HepG2 (cell line): Measurements from ENCODE around the gene OR1I1. TPM values are rescaled to one million over a fixed set of nuclear protein-coding genes. Genes with fewer than 3 reads are reported as not detected.

Experiments
- ATAC-seq: fragments of 200-7000 bp; cut with Tn5 transposase; 3 replicates; pipeline ENCODE4 v1.9.1; 2020; ENCODE audit warnings: mild to moderate bottlenecking, moderate library complexity
- BruUV-seq: library from RNA; stranded (reverse); fragments of 400-500 nt; replicated peaks from 2 replicates; lab custom pipeline; 2021; lab: Mats Ljungman, UMichigan
- CTCF ChIA-PET: fragments of 300-600 bp; formaldehyde crosslinking; extraction: SDS; loops from one replicate; lab custom pipeline; 2021; ENCODE audit warnings: low total read pairs, inconsistent platforms, low intra/inter-chr PET ratio; lab: Yijun Ruan, JAX
- POLR2A ChIA-PET: fragments of 350-600 bp; sonication (Branson Sonifier 250); formaldehyde crosslinking; loops from one replicate; lab custom pipeline; 2020; ENCODE audit warnings: antibody characterized with exemption, inconsistent platforms; lab: Yijun Ruan, JAX
- DNase-seq: peaks from one replicate; pipeline ENCODE4 v3.0.0-alpha.2; 2015; ENCODE audit warnings: low spot score
- FAIRE-seq: peaks from 3 replicates; lab custom pipeline; 2011; peaks lifted over from hg19 to GRCh38; lab: Jason Lieb, UNC
- H2AFZ ChIP-seq: one replicate; pipeline ENCODE4 v1.6.1; 2011; ENCODE audit warnings: low read length, inconsistent platforms
- H3K27ac ChIP-seq: fragments of 300-600 bp; 3 replicates; pipeline ENCODE4 v1.8.0; 2011; ENCODE audit warnings: mixed run types, mild to moderate bottlenecking, mixed read lengths, low read length, inconsistent platforms; ENCODE audit not compliant: insufficient read depth; ENCODE audit errors: extremely low read length
- H3K27me3 ChIP-seq, 2 experiments: fragments of 200-600 bp in 1 of 2; 2 replicates in 1 of 2; 3 replicates in 1 of 2; pipeline versions ENCODE4 v1.6.0 to v1.8.0; 2011; ENCODE audit warnings: low read length in 2 of 2, mild to moderate bottlenecking in 2 of 2, moderate library complexity in 2 of 2, inconsistent platforms in 1 of 2; ENCODE audit not compliant: insufficient read depth in 2 of 2, control insufficient read depth in 1 of 2
- H3K36me3 ChIP-seq, 2 experiments: fragments of 200-600 bp in 1 of 2; replicated peaks in 1 of 2; 2 replicates in 1 of 2; 3 replicates in 1 of 2; pipeline versions ENCODE4 v1.5.1 to v1.8.0; 2011; ENCODE audit warnings: low read length in 2 of 2, inconsistent platforms in 1 of 2; ENCODE audit not compliant: insufficient read depth in 2 of 2, control insufficient read depth in 1 of 2
- H3K4me1 ChIP-seq: 2 replicates; pipeline ENCODE4 v1.5.1; 2012; ENCODE audit warnings: low read length, inconsistent platforms; ENCODE audit not compliant: insufficient read depth
- H3K4me2 ChIP-seq: 2 replicates; pipeline ENCODE4 v1.6.0; 2011; ENCODE audit warnings: low read depth, low read length, inconsistent platforms
- H3K4me3 ChIP-seq, 3 experiments: fragments of 200-600 bp in 1 of 3; sonication (generic), shearing (Covaris generic) in 1 of 3; replicated peaks in 1 of 3; 2 replicates each; pipeline ENCODE4 v1.5.1; 2011 to 2016; ENCODE audit warnings: low read length in 3 of 3, inconsistent platforms in 2 of 3, low read depth in 2 of 3, mild to moderate bottlenecking in 2 of 3, control low read depth in 1 of 3, mixed read lengths in 1 of 3; ENCODE audit not compliant: insufficient read depth in 1 of 3
- H3K79me2 ChIP-seq: one replicate; pipeline ENCODE4 v1.6.1; 2011; ENCODE audit warnings: low read length, inconsistent platforms; ENCODE audit not compliant: insufficient read depth
- H3K9ac ChIP-seq: 2 replicates; pipeline ENCODE4 v1.6.0; 2011; ENCODE audit warnings: mild to moderate bottlenecking, low read depth, low read length, inconsistent platforms; ENCODE audit not compliant: insufficient read depth
- H3K9me3 ChIP-seq: 2 replicates; pipeline ENCODE4 v1.5.1; 2012; ENCODE audit warnings: mild to moderate bottlenecking, low read length
- H4K20me1 ChIP-seq: 2 replicates; pipeline ENCODE4 v1.6.0; 2011; ENCODE audit warnings: inconsistent platforms, mild to moderate bottlenecking, low read length, moderate library complexity; ENCODE audit not compliant: insufficient read depth
- GATAD1 ChIP-seq: IDR thresholded peaks from 2 replicates; pipeline ENCODE4 v1.6.1; 2016; ENCODE audit warnings: missing genetic modification reagents, missing compliant biosample characterization
- MXD4 ChIP-seq: IDR thresholded peaks from 2 replicates; pipeline ENCODE4 v1.6.1; 2016; ENCODE audit warnings: mild to moderate bottlenecking, missing biosample characterization, missing genetic modification reagents
- PBX3 ChIP-seq: sonication (generic); formaldehyde crosslinking; IDR thresholded peaks from 2 replicates; pipeline ENCODE4 v1.8.1; 2023; ENCODE audit warnings: missing genetic modification reagents, inconsistent platforms, borderline replicate concordance
- RAD51 ChIP-seq: fragments of 450-650 bp; IDR thresholded peaks from 2 replicates; pipeline ENCODE4 v1.6.1; 2016; ENCODE audit warnings: borderline replicate concordance
- THRA ChIP-seq: sonication (generic); formaldehyde crosslinking; IDR thresholded peaks from 2 replicates; pipeline ENCODE4 v1.4.0; 2020; ENCODE audit warnings: missing genetic modification reagents, borderline replicate concordance
- ZBTB33 ChIP-seq: sonication (generic); formaldehyde crosslinking; IDR thresholded peaks from 2 replicates; pipeline ENCODE4 v1.4.0; 2020; ENCODE audit warnings: missing genetic modification reagents
- ZBTB49 ChIP-seq: sonication (generic); formaldehyde crosslinking; IDR thresholded peaks from 2 replicates; pipeline ENCODE4 v1.4.0; 2020; ENCODE audit warnings: missing genetic modification reagents, borderline replicate concordance
- ZNF225 ChIP-seq: sonication (generic); formaldehyde crosslinking; IDR thresholded peaks from 2 replicates; pipeline ENCODE4 v1.4.0; 2020; ENCODE audit warnings: mild to moderate bottlenecking, missing genetic modification reagents
- ZNF543 ChIP-seq: sonication (generic); formaldehyde crosslinking; IDR thresholded peaks from 2 replicates; pipeline ENCODE4 v1.4.0; 2020; ENCODE audit warnings: mild to moderate bottlenecking, missing genetic modification reagents
- WGBS: methylation state at CpG from one replicate; pipeline ENCODE4 v1.1.6; 2017; ENCODE audit warnings: low lambda C conversion rate; 5-methylcytosine and 5-hydroxymethylcytosine counted together
- in situ Hi-C: cut with HindIII; loops from 2 replicates; pipeline ENCODE4 v1.10.0; 2017; ENCODE audit warnings: low pct_unique_long_range_greater_than_20kb; ENCODE audit not compliant: extremely low pct_ligation_motif_present
- intact Hi-C: fragments of 100-400 bp; cut with micrococcal nuclease; formaldehyde crosslinking; loops from one replicate; pipeline ENCODE4 v1.10.0; 2022; ENCODE audit not compliant: unreplicated experiment
- polyA plus RNA-seq, 8 experiments: library from polyadenylated mRNA; depleted of rRNA in 3 of 8; stranded (reverse) in 7 of 8; unstranded in 1 of 8; fragments of >200 nt; fragmentation: Illumina TruSeq in 4 of 8; extraction: Trizol in 4 of 8; gene quantifications; 2 replicates each; pipeline versions ENCODE4 v1.2.1 to v1.2.3, GENCODE V29; 2011 to 2016; ENCODE audit warnings: low read depth in 4 of 8, missing spikeins in 1 of 8, mixed read lengths in 1 of 8; ENCODE audit not compliant: insufficient read depth in 1 of 8
- total RNA-seq, 5 experiments: library from RNA; depleted of rRNA; stranded (reverse); fragments of >200 nt; fragmentation: Illumina TruSeq; extraction: Trizol; gene quantifications; 2 replicates each; pipeline ENCODE4 v1.2.3, GENCODE V29; 2016; ENCODE audit warnings: low read depth in 1 of 5
- TF ChIP-seq, protein P1 (sequence below): sonication (generic); formaldehyde crosslinking; IDR thresholded peaks from 2 replicates; pipeline ENCODE4 v1.4.0; 2020; ENCODE audit warnings: missing genetic modification reagents, mild to moderate bottlenecking, borderline replicate concordance

Gene OR1I1
- total and polyA plus RNA-seq, 2 of the 13 experiments (the other 11 are each of a cell fraction or from before 2014, with no cell fraction given), result not detected

- ATAC-seq, result no peak
- POLR2A ChIA-PET, result no interaction called here
- no peaks in the 10 kb centered on the region for H3K27me3 ChIP-seq
- no peak overlapping the region for H2AFZ ChIP-seq
- intact Hi-C loops, result no loop called here
- no peaks in the 10 kb centered on the region for H4K20me1 ChIP-seq
- peaks cover 5% of the 10 kb centered on the region; the same call in 1 of the 2 replicates for H3K9me3 ChIP-seq
- H3K4me2 ChIP-seq, result no peak overlapping the region
- WGBS, result 0% methylated on average over 1 of the region's 1 CpG
- peaks cover 7% of the 10 kb centered on the region for H3K79me2 ChIP-seq
- no peak overlapping the region for H3K4me3 ChIP-seq
- H3K9ac ChIP-seq, result no peak overlapping the region
- TF ChIP-seq ZNF225 (CRISPR knock-in tag) (no peak), GATAD1 (CRISPR knock-in tag) (no peak), PBX3 (CRISPR knock-in tag) (no peak), THRA (CRISPR knock-in tag) (no peak), ZBTB33 (no peak), MXD4 (CRISPR knock-in tag) (no peak), RAD51 (no peak), ZBTB49 (no peak), ZNF543 (CRISPR knock-in tag) (no peak)
- TF ChIP-seq, protein P1, sequence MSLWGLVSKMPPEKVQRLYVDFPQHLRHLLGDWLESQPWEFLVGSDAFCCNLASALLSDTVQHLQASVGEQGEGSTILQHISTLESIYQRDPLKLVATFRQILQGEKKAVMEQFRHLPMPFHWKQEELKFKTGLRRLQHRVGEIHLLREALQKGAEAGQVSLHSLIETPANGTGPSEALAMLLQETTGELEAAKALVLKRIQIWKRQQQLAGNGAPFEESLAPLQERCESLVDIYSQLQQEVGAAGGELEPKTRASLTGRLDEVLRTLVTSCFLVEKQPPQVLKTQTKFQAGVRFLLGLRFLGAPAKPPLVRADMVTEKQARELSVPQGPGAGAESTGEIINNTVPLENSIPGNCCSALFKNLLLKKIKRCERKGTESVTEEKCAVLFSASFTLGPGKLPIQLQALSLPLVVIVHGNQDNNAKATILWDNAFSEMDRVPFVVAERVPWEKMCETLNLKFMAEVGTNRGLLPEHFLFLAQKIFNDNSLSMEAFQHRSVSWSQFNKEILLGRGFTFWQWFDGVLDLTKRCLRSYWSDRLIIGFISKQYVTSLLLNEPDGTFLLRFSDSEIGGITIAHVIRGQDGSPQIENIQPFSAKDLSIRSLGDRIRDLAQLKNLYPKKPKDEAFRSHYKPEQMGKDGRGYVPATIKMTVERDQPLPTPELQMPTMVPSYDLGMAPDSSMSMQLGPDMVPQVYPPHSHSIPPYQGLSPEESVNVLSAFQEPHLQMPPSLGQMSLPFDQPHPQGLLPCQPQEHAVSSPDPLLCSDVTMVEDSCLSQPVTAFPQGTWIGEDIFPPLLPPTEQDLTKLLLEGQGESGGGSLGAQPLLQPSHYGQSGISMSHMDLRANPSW, result no peak
- H3K4me1 ChIP-seq, result peaks cover 18% of the 10 kb centered on the region
- no TSS peak for BruUV-seq
- CTCF ChIA-PET, result no interaction called here
- no peak overlapping the region for H3K27ac ChIP-seq
- DNase-seq, result no peak
- in situ Hi-C loops, result no loop called here
- FAIRE-seq, result no peak
- no peaks in the 10 kb centered on the region for H3K36me3 ChIP-seq
Measured at GRCh38 chr19:15104003-15104402, 22.0 kb downstream of the OR1I1 start.
